ENCODE data around the gene SLC15A4. TPM values are rescaled to one million over a fixed set of nuclear protein-coding genes. Genes with fewer than 3 reads are reported as not detected.
A peak's percentile ranks its signal among the peaks of the same experiment; 100 is the strongest.
"Not testable (repeated sequence)": the region's sequence is repeated elsewhere in the genome, so short reads cannot be mapped to it uniquely, and the experiment has no call there.

SLC15A4 gene
- total and polyA plus RNA-seq, 5 donors from 2014 or later, result 1.7 to 12.4 (median 3.1) TPM

GRCh38 chr12:128840862-128841468 lies 17.2 kb upstream of the SLC15A4 start:
- Mint-ChIP-seq H3K36me3 (no peaks in the 10 kb centered on the region), H3K4me3 (no peak overlapping the region), H3K27ac (no peak overlapping the region), H3K4me1 (no peaks in the 10 kb centered on the region), H3K9me3 (no peaks in the 10 kb centered on the region), H3K27me3 (peaks cover 21% of the 10 kb centered on the region)
- no peaks in the 10 kb centered on the region for H3K27me3 ChIP-seq (ENCODE audit: control insufficient read depth, insufficient read depth, low read length)
- no peaks in the 10 kb centered on the region for H3K36me3 ChIP-seq (ENCODE audit: control insufficient read depth, insufficient read depth, low read length)
- DNase-seq, result no peak
- no peak overlapping the region for H3K4me3 ChIP-seq (ENCODE audit: low read depth, low read length)
- no peak for ATAC-seq (ENCODE audit: low read depth in 2 of 2)
- no peak overlapping the region for H3K27ac ChIP-seq (ENCODE audit: insufficient read depth, low read length, poor library complexity, severe bottlenecking)
- no peaks in the 10 kb centered on the region for H3K4me1 ChIP-seq (ENCODE audit: control insufficient read depth, insufficient read depth, low read length, poor library complexity, severe bottlenecking)
- H3K9me3 ChIP-seq (ENCODE audit: control insufficient read depth in 2 of 2, low read length in 2 of 2), result no peaks in the 10 kb centered on the region

DNA sequence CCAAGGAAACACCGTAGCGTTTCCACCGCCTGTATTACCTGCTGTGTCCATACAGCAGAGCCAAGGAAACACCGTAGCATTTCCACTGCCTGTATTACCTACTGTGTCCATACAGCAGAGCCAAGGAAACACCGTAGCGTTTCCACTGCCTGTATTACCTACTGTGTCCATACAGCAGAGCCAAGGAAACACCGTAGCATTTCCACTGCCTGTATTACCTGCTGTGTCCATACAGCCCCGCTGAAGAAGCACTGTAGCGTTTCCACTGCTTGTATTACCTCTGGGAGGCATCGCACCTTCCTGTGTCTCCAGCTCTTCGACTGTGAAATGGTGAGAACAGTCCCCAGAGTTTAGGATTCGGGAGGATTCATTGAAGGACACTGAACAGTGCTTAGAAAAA lies 16.1 kb upstream of the SLC15A4 start:
- H3K4me1 ChIP-seq (ENCODE audit: control insufficient read depth, insufficient read depth, low read length, poor library complexity, severe bottlenecking); H3K36me3 ChIP-seq (ENCODE audit: control insufficient read depth, insufficient read depth, low read length); H3K27ac ChIP-seq (ENCODE audit: insufficient read depth, low read length, poor library complexity, severe bottlenecking); H3K27me3 ChIP-seq (ENCODE audit: control insufficient read depth, insufficient read depth, low read length); H3K4me3 ChIP-seq (ENCODE audit: low read depth, low read length); DNase-seq; H3K27ac Mint-ChIP-seq; H3K36me3 Mint-ChIP-seq; H3K4me3 Mint-ChIP-seq; ATAC-seq (ENCODE audit: low read depth in 2 of 2); H3K9me3 ChIP-seq (ENCODE audit: control insufficient read depth in 2 of 2, low read length in 2 of 2); H3K9me3 Mint-ChIP-seq; H3K4me1 Mint-ChIP-seq: not testable (repeated sequence)
- peaks cover 21% of the 10 kb centered on the region for H3K27me3 Mint-ChIP-seq

DNA sequence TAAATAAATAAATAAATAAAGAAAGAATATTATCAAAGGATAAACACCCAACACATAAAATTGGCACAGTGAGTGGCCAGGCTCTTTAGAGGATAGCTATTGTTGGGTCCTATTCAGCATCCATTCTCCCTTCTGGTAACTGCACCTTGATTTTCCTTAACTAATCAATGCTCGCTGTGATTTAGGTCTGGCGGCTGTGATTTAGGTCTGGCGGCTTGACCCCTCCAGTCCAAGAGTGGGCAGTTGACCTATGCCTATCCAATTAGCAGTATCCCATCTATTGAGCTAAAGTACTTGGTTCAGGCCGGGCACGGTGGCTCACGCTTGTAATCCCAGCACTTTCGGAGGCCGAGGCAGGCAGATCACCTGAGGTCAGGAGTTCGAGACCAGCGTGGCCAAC lies 9.7 kb upstream of the SLC15A4 start:
- Histone ChIP-seq H3K36me3 (ENCODE audit: control insufficient read depth, insufficient read depth, low read length) (no peaks in the 10 kb centered on the region), H3K4me3 (ENCODE audit: low read depth, low read length) (no peak overlapping the region), H3K27ac (ENCODE audit: insufficient read depth, low read length, poor library complexity, severe bottlenecking) (no peak overlapping the region), H3K9me3 (ENCODE audit: control insufficient read depth in 2 of 2, low read length in 2 of 2) (no peaks in the 10 kb centered on the region), H3K27me3 (ENCODE audit: control insufficient read depth, insufficient read depth, low read length) (peaks cover 4% of the 10 kb centered on the region), H3K4me1 (ENCODE audit: control insufficient read depth, insufficient read depth, low read length, poor library complexity, severe bottlenecking) (peaks cover 8% of the 10 kb centered on the region)
- peaks cover 0 to 9% (median 5%) of the 10 kb centered on the region in 4 donors for H3K4me1 Mint-ChIP-seq
- no peak for ATAC-seq (ENCODE audit: low read depth in 2 of 2)
- no peak overlapping the region for H3K27ac Mint-ChIP-seq
- H3K36me3 Mint-ChIP-seq, result no peaks in the 10 kb centered on the region
- DNase-seq, result no peak
- no peak overlapping the region for H3K4me3 Mint-ChIP-seq
- H3K9me3 Mint-ChIP-seq, result no peaks in the 10 kb centered on the region
- H3K27me3 Mint-ChIP-seq, result no peaks in the 10 kb centered on the region

DNA sequence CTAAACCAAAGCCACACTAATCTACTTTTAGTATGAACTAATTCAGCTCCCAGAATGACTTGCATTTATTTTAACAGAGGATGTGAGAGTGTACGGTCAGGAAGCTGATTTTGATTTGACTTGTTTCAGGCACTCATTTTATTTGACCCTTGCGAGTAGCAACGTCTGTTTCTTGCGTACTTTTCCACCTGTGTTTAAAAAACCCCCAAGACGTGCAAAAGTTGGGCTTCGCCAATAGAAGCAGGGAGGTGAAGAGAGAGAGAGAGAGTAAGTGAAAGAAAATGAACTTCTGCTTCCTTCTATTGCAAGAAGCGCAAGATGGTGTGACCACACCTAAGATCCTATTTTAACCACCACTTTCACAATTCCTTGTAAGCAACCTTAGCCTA lies 6.7 kb upstream of the SLC15A4 start:
- Histone ChIP-seq H3K9me3 (ENCODE audit: control insufficient read depth in 2 of 2, low read length in 2 of 2) (no peaks in the 10 kb centered on the region), H3K36me3 (ENCODE audit: control insufficient read depth, insufficient read depth, low read length) (no peaks in the 10 kb centered on the region), H3K27me3 (ENCODE audit: control insufficient read depth, insufficient read depth, low read length) (peaks cover 4% of the 10 kb centered on the region), H3K4me1 (ENCODE audit: control insufficient read depth, insufficient read depth, low read length, poor library complexity, severe bottlenecking) (peaks cover 8% of the 10 kb centered on the region), H3K27ac (ENCODE audit: insufficient read depth, low read length, poor library complexity, severe bottlenecking) (no peak overlapping the region), H3K4me3 (ENCODE audit: low read depth, low read length) (no peak overlapping the region)
- Mint-ChIP-seq H3K27me3 (no peaks in the 10 kb centered on the region), H3K4me3 (no peak overlapping the region), H3K4me1 (peaks cover 2 to 12% (median 9%) of the 10 kb centered on the region in 4 donors), H3K36me3 (no peaks in the 10 kb centered on the region), H3K27ac (no peak overlapping the region), H3K9me3 (no peaks in the 10 kb centered on the region)
- peak in 1 of 3 donors; percentile 49 for DNase-seq
- ATAC-seq (ENCODE audit: low read depth in 2 of 2), result peak in 1 of 2 donors; percentile 16

DNA sequence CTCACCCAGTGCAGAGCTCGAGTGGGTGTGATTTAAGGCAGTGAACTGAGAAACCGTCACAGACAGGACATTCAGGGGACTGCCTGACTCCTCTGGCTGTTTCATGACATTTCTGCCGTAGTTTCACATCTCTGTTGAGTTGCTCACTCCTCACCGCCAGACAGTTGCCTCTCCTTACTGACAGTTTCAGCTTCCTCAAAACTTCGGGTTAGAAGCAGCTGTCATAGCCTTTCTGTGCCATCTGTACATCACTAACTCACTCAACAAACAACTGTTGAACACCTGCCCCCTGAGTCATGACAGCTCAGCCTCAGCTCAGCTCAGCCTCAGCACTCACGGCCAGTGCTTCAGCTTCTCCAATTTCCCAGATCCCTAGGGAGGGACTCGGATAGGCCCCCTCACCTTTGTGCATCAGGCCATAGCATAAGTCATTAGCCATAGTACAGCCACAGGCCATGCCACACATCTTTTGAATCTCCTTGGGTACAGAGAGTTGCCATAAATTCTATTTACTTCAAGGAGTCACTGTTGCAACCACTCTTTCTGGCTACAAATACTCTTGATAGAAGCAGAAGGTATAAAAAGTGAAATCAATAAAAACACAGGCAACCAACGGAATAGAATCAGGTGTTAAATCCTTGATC lies 6.2 kb upstream of the SLC15A4 start:
- no peak overlapping the region for H3K4me3 ChIP-seq (ENCODE audit: low read depth, low read length)
- H3K36me3 ChIP-seq (ENCODE audit: control insufficient read depth, insufficient read depth, low read length), result no peaks in the 10 kb centered on the region
- Mint-ChIP-seq H3K27ac (no peak overlapping the region), H3K4me1 (peaks cover 2 to 12% (median 10%) of the 10 kb centered on the region in 4 donors), H3K27me3 (no peaks in the 10 kb centered on the region), H3K4me3 (peak overlapping the region in 1 of 4 donors; percentile 31), H3K9me3 (no peaks in the 10 kb centered on the region), H3K36me3 (no peaks in the 10 kb centered on the region)
- peaks cover 4% of the 10 kb centered on the region for H3K27me3 ChIP-seq (ENCODE audit: control insufficient read depth, insufficient read depth, low read length)
- DNase-seq (peak in 1 of 3 donors; percentile 71), ATAC-seq (ENCODE audit: low read depth in 2 of 2) (peak; percentile 62 to 64)
- no peaks in the 10 kb centered on the region for H3K9me3 ChIP-seq (ENCODE audit: control insufficient read depth in 2 of 2, low read length in 2 of 2)
- H3K27ac ChIP-seq (ENCODE audit: insufficient read depth, low read length, poor library complexity, severe bottlenecking), result no peak overlapping the region
- H3K4me1 ChIP-seq (ENCODE audit: control insufficient read depth, insufficient read depth, low read length, poor library complexity, severe bottlenecking), result peaks cover 8% of the 10 kb centered on the region

GRCh38 chr12:128827724-128828123 lies 4.0 kb upstream of the SLC15A4 start:
- no peaks in the 10 kb centered on the region for H3K27me3 Mint-ChIP-seq

DNA sequence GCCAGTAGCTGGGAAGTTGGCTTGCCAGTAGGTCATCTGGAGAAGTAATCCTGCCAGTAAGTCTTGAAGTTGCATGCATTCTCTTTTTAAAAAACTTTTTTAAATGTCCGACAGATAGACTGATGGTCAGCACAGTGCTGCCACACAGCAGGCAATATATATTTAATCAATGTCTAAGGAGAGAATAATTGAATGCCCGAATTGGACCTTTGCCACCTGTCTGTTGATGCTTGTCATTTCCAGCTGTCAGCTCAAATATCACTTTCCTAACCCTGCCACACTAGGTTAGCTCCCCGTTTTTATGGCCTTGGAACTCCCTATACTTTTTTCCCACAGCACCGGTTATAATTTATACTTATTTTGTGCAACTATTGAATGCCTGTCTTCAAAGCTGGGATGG lies 2.1 kb upstream of the SLC15A4 start:
- no peaks in the 10 kb centered on the region for H3K9me3 ChIP-seq (ENCODE audit: control insufficient read depth in 2 of 2, low read length in 2 of 2)
- ATAC-seq (ENCODE audit: low read depth in 2 of 2), result no peak
- DNase-seq, result no peak
- no peak overlapping the region for H3K27ac ChIP-seq (ENCODE audit: insufficient read depth, low read length, poor library complexity, severe bottlenecking)
- Mint-ChIP-seq H3K36me3 (peaks cover 5% of the 10 kb centered on the region), H3K4me3 (peak overlapping the region; percentile 41 to 93 (median 76)), H3K27ac (no peak overlapping the region), H3K4me1 (peaks cover 16 to 32% (median 20%) of the 10 kb centered on the region in 4 donors), H3K9me3 (no peaks in the 10 kb centered on the region), H3K27me3 (no peaks in the 10 kb centered on the region)
- H3K36me3 ChIP-seq (ENCODE audit: control insufficient read depth, insufficient read depth, low read length), result no peaks in the 10 kb centered on the region
- H3K27me3 ChIP-seq (ENCODE audit: control insufficient read depth, insufficient read depth, low read length), result peaks cover 4% of the 10 kb centered on the region
- peaks cover 35% of the 10 kb centered on the region for H3K4me1 ChIP-seq (ENCODE audit: control insufficient read depth, insufficient read depth, low read length, poor library complexity, severe bottlenecking)
- no peak overlapping the region for H3K4me3 ChIP-seq (ENCODE audit: low read depth, low read length)

More at GRCh38 chr12:128827724-128828123, 4.0 kb upstream of the SLC15A4 start:
- H3K36me3 Mint-ChIP-seq, result no peaks in the 10 kb centered on the region
- no peak for ATAC-seq (ENCODE audit: low read depth in 2 of 2)
- Histone ChIP-seq H3K4me1 (ENCODE audit: control insufficient read depth, insufficient read depth, low read length, poor library complexity, severe bottlenecking) (peaks cover 19% of the 10 kb centered on the region), H3K9me3 (ENCODE audit: control insufficient read depth in 2 of 2, low read length in 2 of 2) (no peaks in the 10 kb centered on the region), H3K27me3 (ENCODE audit: control insufficient read depth, insufficient read depth, low read length) (peaks cover 4% of the 10 kb centered on the region), H3K27ac (ENCODE audit: insufficient read depth, low read length, poor library complexity, severe bottlenecking) (no peak overlapping the region), H3K36me3 (ENCODE audit: control insufficient read depth, insufficient read depth, low read length) (no peaks in the 10 kb centered on the region), H3K4me3 (ENCODE audit: low read depth, low read length) (no peak overlapping the region)
- no peak for DNase-seq
- H3K9me3 Mint-ChIP-seq, result no peaks in the 10 kb centered on the region
- H3K4me1 Mint-ChIP-seq, result peaks cover 2 to 18% (median 11%) of the 10 kb centered on the region in 4 donors
- H3K27ac Mint-ChIP-seq, result no peak overlapping the region
- H3K4me3 Mint-ChIP-seq, result no peak overlapping the region

All from CD4-positive, CD25-positive, alpha-beta regulatory T cell (primary cell).